ENCODE data around the gene SUMF2. TPM values are rescaled to one million over a fixed set of nuclear protein-coding genes. Genes with fewer than 3 reads are reported as not detected.
"Not testable (repeated sequence)": the region's sequence is repeated elsewhere in the genome, so short reads cannot be mapped to it uniquely, and the experiment has no call there.

The SUMF2 gene
- total and polyA plus RNA-seq, 2 of the 13 experiments (the other 11 are each of a cell fraction or from before 2014, with no cell fraction given): 48.9 to 54.4 TPM

DNA sequence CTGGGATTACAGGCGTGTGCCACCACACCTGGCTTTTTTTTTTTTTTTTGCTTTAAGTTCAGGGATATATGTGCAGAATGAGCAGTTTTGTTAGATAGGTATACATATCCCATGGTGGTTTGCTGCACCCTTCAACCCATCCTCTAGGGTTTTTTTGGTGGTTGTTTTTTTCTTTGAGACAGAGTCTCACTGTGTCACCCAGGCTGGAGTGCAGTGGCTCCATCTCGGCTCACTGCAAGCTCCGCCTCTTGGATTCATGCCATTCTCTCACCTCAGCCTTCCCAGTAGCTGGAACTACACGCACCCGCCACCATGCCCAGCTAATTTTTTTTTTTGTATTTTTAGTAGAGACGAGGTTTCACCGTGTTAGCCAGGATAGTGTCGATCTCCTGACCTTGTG is 15.3 kb upstream of the SUMF2 start:
- TF ChIP-seq, protein P1, sequence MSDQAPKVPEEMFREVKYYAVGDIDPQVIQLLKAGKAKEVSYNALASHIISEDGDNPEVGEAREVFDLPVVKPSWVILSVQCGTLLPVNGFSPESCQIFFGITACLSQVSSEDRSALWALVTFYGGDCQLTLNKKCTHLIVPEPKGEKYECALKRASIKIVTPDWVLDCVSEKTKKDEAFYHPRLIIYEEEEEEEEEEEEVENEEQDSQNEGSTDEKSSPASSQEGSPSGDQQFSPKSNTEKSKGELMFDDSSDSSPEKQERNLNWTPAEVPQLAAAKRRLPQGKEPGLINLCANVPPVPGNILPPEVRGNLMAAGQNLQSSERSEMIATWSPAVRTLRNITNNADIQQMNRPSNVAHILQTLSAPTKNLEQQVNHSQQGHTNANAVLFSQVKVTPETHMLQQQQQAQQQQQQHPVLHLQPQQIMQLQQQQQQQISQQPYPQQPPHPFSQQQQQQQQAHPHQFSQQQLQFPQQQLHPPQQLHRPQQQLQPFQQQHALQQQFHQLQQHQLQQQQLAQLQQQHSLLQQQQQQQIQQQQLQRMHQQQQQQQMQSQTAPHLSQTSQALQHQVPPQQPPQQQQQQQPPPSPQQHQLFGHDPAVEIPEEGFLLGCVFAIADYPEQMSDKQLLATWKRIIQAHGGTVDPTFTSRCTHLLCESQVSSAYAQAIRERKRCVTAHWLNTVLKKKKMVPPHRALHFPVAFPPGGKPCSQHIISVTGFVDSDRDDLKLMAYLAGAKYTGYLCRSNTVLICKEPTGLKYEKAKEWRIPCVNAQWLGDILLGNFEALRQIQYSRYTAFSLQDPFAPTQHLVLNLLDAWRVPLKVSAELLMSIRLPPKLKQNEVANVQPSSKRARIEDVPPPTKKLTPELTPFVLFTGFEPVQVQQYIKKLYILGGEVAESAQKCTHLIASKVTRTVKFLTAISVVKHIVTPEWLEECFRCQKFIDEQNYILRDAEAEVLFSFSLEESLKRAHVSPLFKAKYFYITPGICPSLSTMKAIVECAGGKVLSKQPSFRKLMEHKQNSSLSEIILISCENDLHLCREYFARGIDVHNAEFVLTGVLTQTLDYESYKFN (CRISPR knock-in tag; conservative IDR thresholded peaks at IDR 0.05): 0 out of 2 replicates have a peak, but pooled peaks have one; percentile 29
- TF ChIP-seq, protein P2, sequence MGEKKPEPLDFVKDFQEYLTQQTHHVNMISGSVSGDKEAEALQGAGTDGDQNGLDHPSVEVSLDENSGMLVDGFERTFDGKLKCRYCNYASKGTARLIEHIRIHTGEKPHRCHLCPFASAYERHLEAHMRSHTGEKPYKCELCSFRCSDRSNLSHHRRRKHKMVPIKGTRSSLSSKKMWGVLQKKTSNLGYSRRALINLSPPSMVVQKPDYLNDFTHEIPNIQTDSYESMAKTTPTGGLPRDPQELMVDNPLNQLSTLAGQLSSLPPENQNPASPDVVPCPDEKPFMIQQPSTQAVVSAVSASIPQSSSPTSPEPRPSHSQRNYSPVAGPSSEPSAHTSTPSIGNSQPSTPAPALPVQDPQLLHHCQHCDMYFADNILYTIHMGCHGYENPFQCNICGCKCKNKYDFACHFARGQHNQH (CRISPR knock-in tag; IDR thresholded peaks at IDR 0.05): 0 out of 2 replicates have a peak, but pooled peaks have one; percentile 33
- TF ChIP-seq, protein P3, sequence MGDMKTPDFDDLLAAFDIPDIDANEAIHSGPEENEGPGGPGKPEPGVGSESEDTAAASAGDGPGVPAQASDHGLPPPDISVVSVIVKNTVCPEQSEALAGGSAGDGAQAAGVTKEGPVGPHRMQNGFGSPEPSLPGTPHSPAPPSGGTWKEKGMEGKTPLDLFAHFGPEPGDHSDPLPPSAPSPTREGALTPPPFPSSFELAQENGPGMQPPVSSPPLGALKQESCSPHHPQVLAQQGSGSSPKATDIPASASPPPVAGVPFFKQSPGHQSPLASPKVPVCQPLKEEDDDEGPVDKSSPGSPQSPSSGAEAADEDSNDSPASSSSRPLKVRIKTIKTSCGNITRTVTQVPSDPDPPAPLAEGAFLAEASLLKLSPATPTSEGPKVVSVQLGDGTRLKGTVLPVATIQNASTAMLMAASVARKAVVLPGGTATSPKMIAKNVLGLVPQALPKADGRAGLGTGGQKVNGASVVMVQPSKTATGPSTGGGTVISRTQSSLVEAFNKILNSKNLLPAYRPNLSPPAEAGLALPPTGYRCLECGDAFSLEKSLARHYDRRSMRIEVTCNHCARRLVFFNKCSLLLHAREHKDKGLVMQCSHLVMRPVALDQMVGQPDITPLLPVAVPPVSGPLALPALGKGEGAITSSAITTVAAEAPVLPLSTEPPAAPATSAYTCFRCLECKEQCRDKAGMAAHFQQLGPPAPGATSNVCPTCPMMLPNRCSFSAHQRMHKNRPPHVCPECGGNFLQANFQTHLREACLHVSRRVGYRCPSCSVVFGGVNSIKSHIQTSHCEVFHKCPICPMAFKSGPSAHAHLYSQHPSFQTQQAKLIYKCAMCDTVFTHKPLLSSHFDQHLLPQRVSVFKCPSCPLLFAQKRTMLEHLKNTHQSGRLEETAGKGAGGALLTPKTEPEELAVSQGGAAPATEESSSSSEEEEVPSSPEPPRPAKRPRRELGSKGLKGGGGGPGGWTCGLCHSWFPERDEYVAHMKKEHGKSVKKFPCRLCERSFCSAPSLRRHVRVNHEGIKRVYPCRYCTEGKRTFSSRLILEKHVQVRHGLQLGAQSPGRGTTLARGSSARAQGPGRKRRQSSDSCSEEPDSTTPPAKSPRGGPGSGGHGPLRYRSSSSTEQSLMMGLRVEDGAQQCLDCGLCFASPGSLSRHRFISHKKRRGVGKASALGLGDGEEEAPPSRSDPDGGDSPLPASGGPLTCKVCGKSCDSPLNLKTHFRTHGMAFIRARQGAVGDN (CRISPR knock-in tag; IDR thresholded peaks at IDR 0.05): peak; percentile 12; the same call in 1 of the 2 replicates
- TF ChIP-seq ZBTB3 (CRISPR knock-in tag; IDR thresholded peaks at IDR 0.05; ENCODE audit: borderline replicate concordance, low read depth) (peak; percentile 71; the same call in 1 of the 2 replicates), SAP130 (CRISPR knock-in tag; IDR thresholded peaks at IDR 0.05; ENCODE audit: low read depth) (0 out of 2 replicates have a peak, but pooled peaks have one; percentile 17), NR2F6 (CRISPR knock-in tag; IDR thresholded peaks at IDR 0.05) (0 out of 2 replicates have a peak, but pooled peaks have one; percentile 8), ZNF431 (CRISPR knock-in tag; IDR thresholded peaks at IDR 0.05; ENCODE audit: borderline replicate concordance, low read depth) (peak; percentile 95; the same call in 1 of the 2 replicates), TBX2 (CRISPR knock-in tag; IDR thresholded peaks at IDR 0.05; ENCODE audit: borderline replicate concordance) (peak; percentile 18; the same call in 1 of the 2 replicates), DMAP1 (CRISPR knock-in tag; IDR thresholded peaks at IDR 0.05) (peak; percentile 38; the same call in 1 of the 2 replicates), SALL1 (CRISPR knock-in tag; IDR thresholded peaks at IDR 0.05) (0 out of 2 replicates have a peak, but pooled peaks have one; percentile 23), POLR2AphosphoS5 (IDR thresholded peaks at IDR 0.05; ENCODE audit: low read depth, low read length) (0 out of 2 replicates have a peak, but pooled peaks have one; percentile 8)
- intact Hi-C loops (cut with micrococcal nuclease; ENCODE audit: unreplicated experiment); H4K20me1 ChIP-seq (ENCODE audit: insufficient read depth, low read length); H3K36me3 ChIP-seq (replicated peaks in 1 of 2; ENCODE audit: control insufficient read depth in 1 of 2, insufficient read depth in 2 of 2, low read length in 2 of 2); H2AFZ ChIP-seq (ENCODE audit: low read length); H3K9me3 ChIP-seq (ENCODE audit: low read length); H3K4me3 ChIP-seq (replicated peaks in 1 of 3; ENCODE audit: insufficient read depth in 1 of 3, low read depth in 2 of 3, low read length in 3 of 3); FAIRE-seq; H3K9ac ChIP-seq (ENCODE audit: insufficient read depth, low read depth, low read length); BruUV-seq (replicated peaks); H3K27me3 ChIP-seq (ENCODE audit: control insufficient read depth in 1 of 2, insufficient read depth in 2 of 2, low read length in 2 of 2); CTCF ChIA-PET (ENCODE audit: low intra/inter-chr PET ratio, low total read pairs); in situ Hi-C loops (cut with HindIII; ENCODE audit: extremely low pct_ligation_motif_present, low pct_unique_long_range_greater_than_20kb); TF ChIP-seq NR2F6 (IDR thresholded peaks at IDR 0.05): not testable (repeated sequence)
- TF ChIP-seq, protein P4, sequence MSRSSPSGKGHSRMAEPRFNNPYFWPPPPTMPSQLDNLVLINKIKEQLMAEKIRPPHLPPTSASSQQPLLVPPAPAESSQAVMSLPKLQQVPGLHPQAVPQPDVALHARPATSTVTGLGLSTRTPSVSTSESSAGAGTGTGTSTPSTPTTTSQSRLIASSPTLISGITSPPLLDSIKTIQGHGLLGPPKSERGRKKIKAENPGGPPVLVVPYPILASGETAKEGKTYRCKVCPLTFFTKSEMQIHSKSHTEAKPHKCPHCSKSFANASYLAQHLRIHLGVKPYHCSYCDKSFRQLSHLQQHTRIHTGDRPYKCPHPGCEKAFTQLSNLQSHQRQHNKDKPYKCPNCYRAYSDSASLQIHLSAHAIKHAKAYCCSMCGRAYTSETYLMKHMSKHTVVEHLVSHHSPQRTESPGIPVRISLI (CRISPR knock-in tag; IDR thresholded peaks at IDR 0.05; ENCODE audit: borderline replicate concordance): peak; percentile 84
- peak; percentile 73 for DNase-seq (ENCODE audit: low spot score)
- ATAC-seq: peak; percentile 4; the same call in 2 of the 3 replicates
- peaks cover 67% of the 10 kb centered on the region for H3K4me1 ChIP-seq (ENCODE audit: insufficient read depth, low read length)
- POLR2A ChIA-PET: interaction anchor here (0.7 to 4.1 kb wide), 5 partner anchors 14 to 42 kb away, joined by 3 to 144 read pairs (median 82); partner anchors contain the start of gene SUMF2
- WGBS (ENCODE audit: low lambda C conversion rate): 17% methylated on average over 8 of the region's 8 CpGs
- peak overlapping the region; percentile 50; the same call in 1 of the 2 replicates for H3K4me2 ChIP-seq (ENCODE audit: low read depth, low read length)
- peak overlapping the region; percentile 71 for H3K27ac ChIP-seq (ENCODE audit: extremely low read length, insufficient read depth, low read length)
- peaks cover 37% of the 10 kb centered on the region for H3K79me2 ChIP-seq (ENCODE audit: insufficient read depth, low read length)

All from HepG2 (cell line).